Activated CD8-positive, alpha-beta T cell treated with anti-CD3 and anti-CD28 coated beads for 36 hours (primary cell): ENCODE measurements around the gene RPRD1B. TPM values are rescaled to one million over a fixed set of nuclear protein-coding genes. Genes with fewer than 3 reads are reported as not detected.

ENCODE experiments used
- ATAC-seq: fragments of 200-7000 bp; cut with Tn5 transposase; one replicate; pipeline ENCODE4 v1.10.0; 2021; ENCODE audit warnings: mild to moderate bottlenecking, moderate library complexity
- CTCF ChIA-PET: fragments of 350-600 bp; sonication (Branson Sonifier 250); formaldehyde crosslinking; loops from one replicate; lab custom pipeline; 2021; ENCODE audit warnings: antibody characterized with exemption; lab: Charles Lee
- POLR2A ChIA-PET: fragments of 350-600 bp; sonication (Branson Sonifier 250); formaldehyde crosslinking; loops from one replicate; lab custom pipeline; 2021; ENCODE audit warnings: antibody characterized with exemption; lab: Charles Lee
- DNase-seq: peaks from one replicate; pipeline ENCODE4 v3.0.0-alpha.2; 2020
- H3K27ac Mint-ChIP-seq: one replicate; pipeline ENCODE4 v1.8.0; 2021; ENCODE audit warnings: mild to moderate bottlenecking, mixed read lengths
- H3K27me3 Mint-ChIP-seq: one replicate; pipeline ENCODE4 v1.8.0; 2021; ENCODE audit warnings: mixed read lengths
- H3K36me3 Mint-ChIP-seq: one replicate; pipeline ENCODE4 v1.8.0; 2021; ENCODE audit warnings: low read depth, mixed read lengths
- H3K4me1 Mint-ChIP-seq: one replicate; pipeline ENCODE4 v1.8.0; 2021; ENCODE audit warnings: low read depth, mixed read lengths
- H3K4me3 Mint-ChIP-seq: one replicate; pipeline ENCODE4 v1.8.0; 2021; ENCODE audit warnings: mild to moderate bottlenecking, moderate library complexity, mixed read lengths
- H3K9me3 Mint-ChIP-seq: one replicate; pipeline ENCODE4 v1.8.0; 2021; ENCODE audit warnings: mixed read lengths
- CTCF ChIP-seq: fragments of 200-600 bp; IDR thresholded peaks from one replicate; pipeline ENCODE4 v1.8.0; 2022; ENCODE audit warnings: antibody characterized with exemption, mild to moderate bottlenecking
- intact Hi-C: fragments of 100-400 bp; cut with micrococcal nuclease; formaldehyde crosslinking; loops from one replicate; pipeline ENCODE4 v1.10.0; 2022
- total RNA-seq, 2 experiments: library from RNA; stranded (reverse); gene quantifications; one replicate each; pipeline ENCODE4 v1.2.3, GENCODE V29; 2021

The RPRD1B gene
- total RNA-seq, 2 experiments from 2014 or later, result 29.1 to 29.3 TPM

- ATAC-seq (peak; percentile 30), DNase-seq (no peak)
- Mint-ChIP-seq H3K4me3 (no peak overlapping the region), H3K9me3 (no peaks in the 10 kb centered on the region), H3K27me3 (no peaks in the 10 kb centered on the region), H3K36me3 (peaks cover 25% of the 10 kb centered on the region), H3K4me1 (peaks cover 51% of the 10 kb centered on the region), H3K27ac (peak overlapping the region; percentile 69)
- no peak for TF ChIP-seq CTCF
- ChIA-PET POLR2A (interaction anchor here (2.1 kb wide), 1 partner anchor 16 kb away, joined by 10 read pairs; the partner anchor contains the start of genes RPRD1B and TTI1), CTCF (interaction anchor here (1.0 to 4.3 kb wide), 4 partner anchors 15 to 172 kb away, joined by 3 to 22 read pairs (median 7); no protein-coding TSS in a partner anchor)
- intact Hi-C loops, result no loop called here
Measured at GRCh38 chr20:38049800-38050199, 16.3 kb downstream of the RPRD1B start.

GRCh38 chr20:38050686-38051085 is 17.1 kb downstream of the RPRD1B start:
- ChIA-PET CTCF (interaction anchor here (1.2 to 4.3 kb wide), 3 partner anchors 17 to 171 kb away, joined by 3 to 22 read pairs (median 11); no protein-coding TSS in a partner anchor), POLR2A (interaction anchor here (2.1 kb wide), 1 partner anchor 17 kb away, joined by 10 read pairs; the partner anchor contains the start of genes RPRD1B and TTI1)
- Mint-ChIP-seq H3K27ac (peak overlapping the region; percentile 69), H3K4me3 (no peak overlapping the region), H3K27me3 (no peaks in the 10 kb centered on the region), H3K4me1 (peaks cover 50% of the 10 kb centered on the region), H3K36me3 (peaks cover 24% of the 10 kb centered on the region), H3K9me3 (no peaks in the 10 kb centered on the region)
- intact Hi-C loops, result no loop called here
- no peak for TF ChIP-seq CTCF
- peak; percentile 66 for ATAC-seq
- DNase-seq, result no peak

- intact Hi-C loops, result no loop called here
- CTCF ChIA-PET, result interaction anchor here (1.0 to 4.3 kb wide), 5 partner anchors 10 to 167 kb away, joined by 3 to 22 read pairs (median 4); partner anchors contain the start of gene TTI1
Measured at GRCh38 chr20:38052870-38053269, 19.3 kb downstream of the RPRD1B start.

GRCh38 chr20:38054647-38055046 is 21.1 kb downstream of the RPRD1B start:
- ChIA-PET POLR2A (interaction anchor here (2.3 kb wide), 1 partner anchor 21 kb away, joined by 13 read pairs; the partner anchor contains the start of genes RPRD1B and TTI1), CTCF (interaction anchor here (1.0 to 2.2 kb wide), 3 partner anchors 9 to 165 kb away, joined by 3 to 13 read pairs (median 5); no protein-coding TSS in a partner anchor)
- H3K27ac Mint-ChIP-seq, result no peak overlapping the region
- peaks cover 47% of the 10 kb centered on the region for H3K4me1 Mint-ChIP-seq
- no peaks in the 10 kb centered on the region for H3K9me3 Mint-ChIP-seq
- H3K36me3 Mint-ChIP-seq, result peaks cover 29% of the 10 kb centered on the region
- intact Hi-C loops, result loop anchor here (5.0 kb wide), 2 partner anchors 113 to 168 kb away; partner anchors contain the start of gene TGM2
- TF ChIP-seq CTCF, result no peak
- H3K27me3 Mint-ChIP-seq, result no peaks in the 10 kb centered on the region
- DNase-seq, result no peak
- no peak overlapping the region for H3K4me3 Mint-ChIP-seq
- ATAC-seq, result no peak

More at GRCh38 chr20:38052870-38053269, 19.3 kb downstream of the RPRD1B start:
- Mint-ChIP-seq H3K9me3 (no peaks in the 10 kb centered on the region), H3K4me1 (peaks cover 50% of the 10 kb centered on the region), H3K27me3 (no peaks in the 10 kb centered on the region), H3K4me3 (no peak overlapping the region), H3K36me3 (peaks cover 26% of the 10 kb centered on the region), H3K27ac (peak overlapping the region; percentile 32)
- no peak for TF ChIP-seq CTCF
- ATAC-seq, result no peak
- no peak for DNase-seq
- POLR2A ChIA-PET, result interaction anchor here (0.5 to 2.3 kb wide), 5 partner anchors 9 to 22 kb away, joined by 3 to 13 read pairs (median 4); partner anchors contain the start of genes RPRD1B and TTI1

GRCh38 chr20:38055294-38055693 is 21.7 kb downstream of the RPRD1B start:
- POLR2A ChIA-PET, result no interaction called here
- H3K4me1 Mint-ChIP-seq, result peaks cover 41% of the 10 kb centered on the region
- H3K27ac Mint-ChIP-seq, result no peak overlapping the region

More at GRCh38 chr20:38055294-38055693, 21.7 kb downstream of the RPRD1B start:
- Mint-ChIP-seq H3K4me3 (no peak overlapping the region), H3K9me3 (no peaks in the 10 kb centered on the region), H3K36me3 (peaks cover 30% of the 10 kb centered on the region), H3K27me3 (no peaks in the 10 kb centered on the region)
- intact Hi-C loops, result loop anchor here (5.0 kb wide), 2 partner anchors 112 to 167 kb away; partner anchors contain the start of gene TGM2
- ATAC-seq (no peak), DNase-seq (no peak)
- CTCF ChIA-PET, result interaction anchor here (1.0 to 1.5 kb wide), 3 partner anchors 10 to 166 kb away, joined by 3 to 5 read pairs (median 4); no protein-coding TSS in a partner anchor
- no peak for TF ChIP-seq CTCF
